ENCODE measurements around the gene MCU. TPM values are rescaled to one million over a fixed set of nuclear protein-coding genes. Genes with fewer than 3 reads are reported as not detected.
"Not testable (repeated sequence)": the region's sequence is repeated elsewhere in the genome, so short reads cannot be mapped to it uniquely, and the experiment has no call there.

The MCU gene
- total RNA-seq, 1 donor from 2014 or later, result 27.0 TPM

DNA sequence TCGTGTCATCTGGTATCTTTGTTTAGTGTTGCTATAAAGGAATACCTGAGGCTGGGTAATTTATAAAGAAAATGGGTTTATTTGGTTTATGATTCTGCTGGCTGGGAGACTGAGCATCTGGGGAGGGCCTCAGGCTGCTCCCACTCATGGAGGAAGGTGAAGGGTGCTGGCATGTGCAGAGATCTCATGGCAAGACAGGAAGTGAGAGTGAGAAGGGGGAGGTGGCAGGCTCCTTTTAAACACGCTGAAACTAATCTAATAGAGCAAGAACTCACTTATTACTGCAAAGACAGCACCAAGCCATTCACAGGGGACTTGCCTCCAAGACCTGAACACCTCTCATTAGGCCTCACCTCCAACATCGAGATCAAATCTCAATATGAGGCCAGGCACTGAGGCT, 212.9 kb downstream of the MCU start:
- Mint-ChIP-seq H3K27ac (no peak overlapping the region), H3K4me1 (ENCODE audit: unreplicated experiment) (no peaks in the 10 kb centered on the region), H3K9me3 (no peaks in the 10 kb centered on the region), H3K4me3 (no peak overlapping the region), H3K36me3 (no peaks in the 10 kb centered on the region), H3K27me3 (no peaks in the 10 kb centered on the region)
- TF ChIP-seq, protein P1, sequence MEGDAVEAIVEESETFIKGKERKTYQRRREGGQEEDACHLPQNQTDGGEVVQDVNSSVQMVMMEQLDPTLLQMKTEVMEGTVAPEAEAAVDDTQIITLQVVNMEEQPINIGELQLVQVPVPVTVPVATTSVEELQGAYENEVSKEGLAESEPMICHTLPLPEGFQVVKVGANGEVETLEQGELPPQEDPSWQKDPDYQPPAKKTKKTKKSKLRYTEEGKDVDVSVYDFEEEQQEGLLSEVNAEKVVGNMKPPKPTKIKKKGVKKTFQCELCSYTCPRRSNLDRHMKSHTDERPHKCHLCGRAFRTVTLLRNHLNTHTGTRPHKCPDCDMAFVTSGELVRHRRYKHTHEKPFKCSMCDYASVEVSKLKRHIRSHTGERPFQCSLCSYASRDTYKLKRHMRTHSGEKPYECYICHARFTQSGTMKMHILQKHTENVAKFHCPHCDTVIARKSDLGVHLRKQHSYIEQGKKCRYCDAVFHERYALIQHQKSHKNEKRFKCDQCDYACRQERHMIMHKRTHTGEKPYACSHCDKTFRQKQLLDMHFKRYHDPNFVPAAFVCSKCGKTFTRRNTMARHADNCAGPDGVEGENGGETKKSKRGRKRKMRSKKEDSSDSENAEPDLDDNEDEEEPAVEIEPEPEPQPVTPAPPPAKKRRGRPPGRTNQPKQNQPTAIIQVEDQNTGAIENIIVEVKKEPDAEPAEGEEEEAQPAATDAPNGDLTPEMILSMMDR (conservative IDR thresholded peaks at IDR 0.05), result no peak
- no peak for DNase-seq (ENCODE audit: extremely low spot score, unreplicated experiment)

DNA sequence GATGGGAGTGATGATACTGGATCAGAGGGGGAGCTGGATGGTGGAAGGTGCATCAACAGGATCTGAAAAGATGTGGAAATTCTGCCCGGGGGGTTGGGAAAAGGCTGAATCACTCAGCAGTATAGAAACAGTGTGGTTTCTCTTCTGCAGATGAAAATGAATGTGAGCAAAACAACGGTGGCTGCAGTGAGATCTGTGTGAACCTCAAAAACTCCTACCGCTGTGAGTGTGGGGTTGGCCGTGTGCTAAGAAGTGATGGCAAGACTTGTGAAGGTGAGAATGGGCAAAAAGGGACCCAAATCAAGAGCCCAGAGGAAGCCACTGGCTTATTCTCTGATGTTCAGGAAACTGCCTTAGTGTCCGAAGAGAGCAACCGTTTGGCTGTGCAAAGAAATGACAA, 214.5 kb downstream of the MCU start:
- no peaks in the 10 kb centered on the region for H3K27me3 Mint-ChIP-seq
- no peaks in the 10 kb centered on the region for H3K4me1 Mint-ChIP-seq (ENCODE audit: unreplicated experiment)
- TF ChIP-seq, protein P1 (conservative IDR thresholded peaks at IDR 0.05), result no peak
- H3K36me3 Mint-ChIP-seq, result no peaks in the 10 kb centered on the region
- DNase-seq (ENCODE audit: extremely low spot score, unreplicated experiment), result no peak
- H3K4me3 Mint-ChIP-seq, result no peak overlapping the region
- H3K9me3 Mint-ChIP-seq, result no peaks in the 10 kb centered on the region
- no peak overlapping the region for H3K27ac Mint-ChIP-seq

DNA sequence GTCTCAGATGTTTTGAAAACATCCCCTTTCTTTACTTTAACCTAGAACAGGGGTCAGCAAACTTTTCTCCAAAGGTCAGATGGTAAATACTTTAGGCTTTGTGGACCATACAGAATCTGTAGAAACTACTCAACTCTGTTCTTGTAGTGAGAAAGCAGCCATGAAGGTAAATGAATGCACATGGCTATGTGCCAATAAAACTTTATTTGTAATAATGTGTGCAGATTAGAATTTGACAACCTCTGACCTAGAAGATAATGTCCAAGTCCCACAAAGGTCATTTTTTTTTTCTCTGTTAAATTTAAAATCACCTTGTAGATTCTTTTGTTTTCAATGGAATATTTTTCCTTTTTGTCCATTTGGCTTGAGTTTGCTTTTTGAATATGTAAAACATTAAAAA, 218.8 kb downstream of the MCU start:
- H3K27ac Mint-ChIP-seq, result no peak overlapping the region
- H3K9me3 Mint-ChIP-seq, result no peaks in the 10 kb centered on the region
- no peaks in the 10 kb centered on the region for H3K27me3 Mint-ChIP-seq
- H3K4me1 Mint-ChIP-seq (ENCODE audit: unreplicated experiment), result no peaks in the 10 kb centered on the region
- H3K36me3 Mint-ChIP-seq, result no peaks in the 10 kb centered on the region
- no peak for DNase-seq (ENCODE audit: extremely low spot score, unreplicated experiment)
- H3K4me3 Mint-ChIP-seq, result no peak overlapping the region
- TF ChIP-seq, protein P1 (conservative IDR thresholded peaks at IDR 0.05), result no peak

DNA sequence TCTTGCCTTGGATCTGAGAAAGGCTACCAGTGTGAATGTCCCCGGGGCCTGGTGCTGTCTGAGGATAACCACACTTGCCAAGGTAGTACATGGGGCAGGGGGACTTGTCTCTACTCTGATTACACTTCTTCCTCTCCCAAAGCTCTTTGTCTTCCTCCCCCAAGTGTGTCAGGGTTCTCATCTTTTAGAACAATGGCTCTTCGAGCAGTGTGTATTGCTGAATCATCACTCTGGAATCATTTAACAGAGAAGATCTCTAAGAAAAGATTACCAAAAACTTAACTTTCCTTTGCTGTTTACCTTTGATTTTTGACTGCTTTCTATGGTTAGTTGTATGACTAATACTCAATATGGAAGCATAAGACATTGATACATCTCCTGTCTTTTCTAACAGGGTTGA, 219.8 kb downstream of the MCU start:
- no peak overlapping the region for H3K4me3 Mint-ChIP-seq
- no peaks in the 10 kb centered on the region for H3K4me1 Mint-ChIP-seq (ENCODE audit: unreplicated experiment)
- no peaks in the 10 kb centered on the region for H3K27me3 Mint-ChIP-seq
- no peak overlapping the region for H3K27ac Mint-ChIP-seq
- TF ChIP-seq, protein P1 (conservative IDR thresholded peaks at IDR 0.05), result no peak
- no peak for DNase-seq (ENCODE audit: extremely low spot score, unreplicated experiment)
- no peaks in the 10 kb centered on the region for H3K9me3 Mint-ChIP-seq
- no peaks in the 10 kb centered on the region for H3K36me3 Mint-ChIP-seq

GRCh38 chr10:72912736-72913135, 220.8 kb downstream of the MCU start:
- DNase-seq (ENCODE audit: extremely low spot score, unreplicated experiment), result no peak
- Mint-ChIP-seq H3K27ac (no peak overlapping the region), H3K9me3 (no peaks in the 10 kb centered on the region), H3K4me1 (ENCODE audit: unreplicated experiment) (no peaks in the 10 kb centered on the region), H3K36me3 (no peaks in the 10 kb centered on the region), H3K27me3 (no peaks in the 10 kb centered on the region), H3K4me3 (no peak overlapping the region)
- TF ChIP-seq, protein P1 (conservative IDR thresholded peaks at IDR 0.05), result no peak

DNA sequence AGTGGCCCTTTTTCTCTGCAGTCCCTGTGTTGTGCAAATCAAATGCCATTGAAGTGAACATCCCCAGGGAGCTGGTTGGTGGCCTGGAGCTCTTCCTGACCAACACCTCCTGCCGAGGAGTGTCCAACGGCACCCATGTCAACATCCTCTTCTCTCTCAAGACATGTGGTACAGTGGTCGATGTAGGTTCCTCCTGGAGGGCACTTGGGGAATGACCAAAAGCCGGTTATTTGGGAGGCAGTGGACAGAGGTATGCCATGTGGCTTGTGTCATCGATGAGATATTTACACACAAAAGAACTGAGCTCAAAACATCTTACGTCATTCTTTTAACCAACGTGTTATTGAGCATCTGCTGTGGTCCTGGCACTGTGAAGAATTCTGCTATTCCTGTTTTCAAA, 221.3 kb downstream of the MCU start:
- TF ChIP-seq, protein P1 (conservative IDR thresholded peaks at IDR 0.05), result peak; percentile 18
- DNase-seq (ENCODE audit: extremely low spot score, unreplicated experiment), result no peak
- H3K27ac Mint-ChIP-seq, result no peak overlapping the region
- no peak overlapping the region for H3K4me3 Mint-ChIP-seq
- no peaks in the 10 kb centered on the region for H3K36me3 Mint-ChIP-seq
- no peaks in the 10 kb centered on the region for H3K27me3 Mint-ChIP-seq
- H3K9me3 Mint-ChIP-seq, result no peaks in the 10 kb centered on the region
- no peaks in the 10 kb centered on the region for H3K4me1 Mint-ChIP-seq (ENCODE audit: unreplicated experiment)

DNA sequence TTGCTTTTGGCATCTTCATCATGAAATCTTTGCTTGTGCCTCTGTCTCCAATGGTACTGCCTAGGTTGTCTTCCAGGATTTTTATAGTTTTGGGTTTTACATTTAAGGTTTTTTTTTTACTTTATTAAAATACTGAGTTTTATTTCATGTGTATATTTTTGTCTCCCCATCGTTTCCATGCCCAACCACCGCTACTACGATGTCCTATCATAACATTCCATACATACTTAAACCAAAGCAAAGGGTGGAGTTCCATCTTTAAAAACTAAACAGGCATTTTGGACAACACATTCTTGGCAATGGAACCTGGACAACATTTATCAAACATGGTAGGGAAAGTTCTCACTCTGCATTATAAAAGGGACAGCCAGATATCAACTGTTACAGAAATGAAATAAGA, 225.3 kb downstream of the MCU start:
- DNase-seq (ENCODE audit: extremely low spot score, unreplicated experiment), result not testable (repeated sequence)

GRCh38 chr10:72917803-72918332, 225.9 kb downstream of the MCU start:
- not testable (repeated sequence) for H3K36me3 Mint-ChIP-seq; DNase-seq (ENCODE audit: extremely low spot score, unreplicated experiment); H3K27me3 Mint-ChIP-seq; H3K4me3 Mint-ChIP-seq; H3K4me1 Mint-ChIP-seq (ENCODE audit: unreplicated experiment); H3K27ac Mint-ChIP-seq
- peaks cover 12% of the 10 kb centered on the region for H3K9me3 Mint-ChIP-seq

More for the DNA sequence above, 225.3 kb downstream of the MCU start:
- not testable (repeated sequence) for H3K27me3 Mint-ChIP-seq; H3K36me3 Mint-ChIP-seq; H3K4me3 Mint-ChIP-seq; H3K9me3 Mint-ChIP-seq; H3K27ac Mint-ChIP-seq; H3K4me1 Mint-ChIP-seq (ENCODE audit: unreplicated experiment)

Measured in type B pancreatic cell (in vitro differentiated cells).